GM21515 (cell line): Measurements from ENCODE around the gene NDUFV3.
"Not testable (repeated sequence)": the region's sequence is repeated elsewhere in the genome, so short reads cannot be mapped to it uniquely, and the experiment has no call there.

ENCODE experiments used
- ATAC-seq: cut with Tn5 transposase; IDR thresholded peaks from one replicate; pipeline ENCODE4 v1.9.1; 2021; ENCODE audit not compliant: unreplicated experiment

The NDUFV3 gene

GRCh38 chr21:42855937-42856335 is 37.2 kb upstream of the NDUFV3 start:
- ATAC-seq = no peak

GRCh38 chr21:42857216-42857615 is 35.9 kb upstream of the NDUFV3 start:
- no peak for ATAC-seq

GRCh38 chr21:42858185-42858847 is 34.8 kb upstream of the NDUFV3 start:
- ATAC-seq = no peak

- ATAC-seq = no peak
Observed at GRCh38 chr21:42858957-42859890, 33.9 kb upstream of the NDUFV3 start.

GRCh38 chr21:42859891-42860230 is 33.2 kb upstream of the NDUFV3 start:
- ATAC-seq = no peak

GRCh38 chr21:42860345-42860744 is 32.8 kb upstream of the NDUFV3 start:
- no peak for ATAC-seq

- ATAC-seq = no peak
Observed at GRCh38 chr21:42861311-42861847, 31.7 kb upstream of the NDUFV3 start.

- no peak for ATAC-seq
Observed at GRCh38 chr21:42861848-42862400, 31.2 kb upstream of the NDUFV3 start.

GRCh38 chr21:42862774-42863503 is 30.2 kb upstream of the NDUFV3 start:
- no peak for ATAC-seq

GRCh38 chr21:42863504-42863870 is 29.6 kb upstream of the NDUFV3 start:
- ATAC-seq = no peak

- ATAC-seq = no peak
Observed at GRCh38 chr21:42864286-42864685, 28.8 kb upstream of the NDUFV3 start.

- no peak for ATAC-seq
Observed at GRCh38 chr21:42864815-42865775, 28.0 kb upstream of the NDUFV3 start.

GRCh38 chr21:42865776-42866160 is 27.3 kb upstream of the NDUFV3 start:
- ATAC-seq = no peak

GRCh38 chr21:42868196-42868595 is 24.9 kb upstream of the NDUFV3 start:
- ATAC-seq = no peak

GRCh38 chr21:42873096-42873495 is 20.0 kb upstream of the NDUFV3 start:
- ATAC-seq = no peak

- not testable (repeated sequence) for ATAC-seq
Observed at GRCh38 chr21:42875811-42876210, 17.3 kb upstream of the NDUFV3 start.

- ATAC-seq = peak; percentile 13
Observed at GRCh38 chr21:42878678-42878992, 14.5 kb upstream of the NDUFV3 start.

GRCh38 chr21:42878993-42879787 is 13.9 kb upstream of the NDUFV3 start, which contains the start of gene WDR4:
WDR4 (minus strand) TSS chr21:42879539; CDS start chr21:42879495, 44 bp downstream.
- peak; percentile 86 for ATAC-seq

GRCh38 chr21:42880352-42880751 is 12.8 kb upstream of the NDUFV3 start:
- ATAC-seq = no peak
